WTC11 (cell line): ENCODE measurements around the gene TMED4. TPM values are rescaled to one million over a fixed set of nuclear protein-coding genes. Genes with fewer than 3 reads are reported as not detected.
A peak's percentile ranks its signal among the peaks of the same experiment; 100 is the strongest.
"Not testable (repeated sequence)": the region's sequence is repeated elsewhere in the genome, so short reads cannot be mapped to it uniquely, and the experiment has no call there.

Experiments
- ATAC-seq: fragments of 200-7000 bp; cut with Tn5 transposase; 2 replicates; pipeline ENCODE4 v1.10.0; 2021; ENCODE audit warnings: mild to moderate bottlenecking, moderate library complexity
- CTCF ChIA-PET: fragments of 300-600 bp; sonication (Branson Sonifier 250); formaldehyde crosslinking; loops from one replicate; lab custom pipeline; 2021; ENCODE audit warnings: antibody characterized with exemption; lab: Charles Lee
- POLR2A ChIA-PET: fragments of 350-600 bp; sonication (Branson Sonifier 250); formaldehyde crosslinking; loops from one replicate; lab custom pipeline; 2021; ENCODE audit warnings: antibody characterized with exemption; lab: Charles Lee
- DNase-seq: peaks from one replicate; pipeline ENCODE4 v3.0.0; 2021; ENCODE audit warnings: low spot score
- H3K27ac Mint-ChIP-seq: 2 replicates; pipeline ENCODE4 v1.8.0; 2021; ENCODE audit warnings: mixed read lengths
- H3K27me3 Mint-ChIP-seq: 2 replicates; pipeline ENCODE4 v1.8.0; 2021; ENCODE audit warnings: low read depth, mild to moderate bottlenecking, moderate library complexity, mixed read lengths
- H3K36me3 Mint-ChIP-seq: 2 replicates; pipeline ENCODE4 v1.8.0; 2021; ENCODE audit warnings: mixed read lengths
- H3K4me1 Mint-ChIP-seq: 2 replicates; pipeline ENCODE4 v1.8.0; 2022; ENCODE audit warnings: mixed read lengths
- H3K4me3 Mint-ChIP-seq: 2 replicates; pipeline ENCODE4 v1.8.0; 2021; ENCODE audit warnings: mild to moderate bottlenecking, moderate library complexity, mixed read lengths
- H3K9me3 Mint-ChIP-seq: 2 replicates; pipeline ENCODE4 v1.8.0; 2021; ENCODE audit warnings: mixed read lengths
- E2F5 ChIP-seq: sonication (generic); formaldehyde crosslinking; IDR thresholded peaks from 2 replicates; pipeline ENCODE4 v1.8.1; 2022; ENCODE audit warnings: mild to moderate bottlenecking, moderate library complexity, missing genetic modification reagents
- GRHL2 ChIP-seq: fragments of 250-450 bp; sonication (Bioruptor Pico); IDR thresholded peaks from 2 replicates; pipeline ENCODE4 v1.8.0; 2022; ENCODE audit warnings: mild to moderate bottlenecking, moderate library complexity; ENCODE audit not compliant: insufficient replicate concordance, severe bottlenecking
- IRF2 ChIP-seq: sonication (generic); formaldehyde crosslinking; IDR thresholded peaks from 2 replicates; pipeline ENCODE4 v1.8.0; 2022; ENCODE audit warnings: low read depth, missing genetic modification reagents, borderline replicate concordance
- NFATC4 ChIP-seq: fragments of 250-450 bp; sonication (Bioruptor Pico); IDR thresholded peaks from 2 replicates; pipeline ENCODE4 v1.9.0; 2021; ENCODE audit warnings: mild to moderate bottlenecking
- SP1 ChIP-seq: sonication (generic); formaldehyde crosslinking; conservative IDR thresholded peaks from 2 replicates; pipeline ENCODE4 v1.8.1; 2022; ENCODE audit warnings: missing genetic modification reagents
- STAT6 ChIP-seq: sonication (generic); formaldehyde crosslinking; conservative IDR thresholded peaks from 2 replicates; pipeline ENCODE4 v1.8.1; 2023; ENCODE audit warnings: mild to moderate bottlenecking, low read depth, missing genetic modification reagents, moderate library complexity
- TP53 ChIP-seq: sonication (generic); formaldehyde crosslinking; IDR thresholded peaks from 2 replicates; pipeline ENCODE4 v1.8.1; 2023; ENCODE audit warnings: mild to moderate bottlenecking, missing genetic modification reagents
- ZNF396 ChIP-seq: fragments of 250-450 bp; sonication (Bioruptor Pico); IDR thresholded peaks from 2 replicates; pipeline ENCODE4 v1.8.0; 2021; ENCODE audit warnings: mild to moderate bottlenecking, moderate library complexity, borderline replicate concordance
- ZNF423 ChIP-seq: fragments of 250-450 bp; sonication (Bioruptor Pico); IDR thresholded peaks from 2 replicates; pipeline ENCODE4 v2.1.2; 2022; ENCODE audit warnings: mild to moderate bottlenecking, moderate library complexity
- ZNF532 ChIP-seq: fragments of 250-450 bp; sonication (Bioruptor Pico); IDR thresholded peaks from 2 replicates; pipeline ENCODE4 v1.9.0; 2021; ENCODE audit warnings: mild to moderate bottlenecking, borderline replicate concordance
- ZNF671 ChIP-seq: fragments of 250-450 bp; sonication (Bioruptor Pico); IDR thresholded peaks from 2 replicates; pipeline ENCODE4 v1.8.0; 2021; ENCODE audit warnings: mild to moderate bottlenecking
- total RNA-seq: library from RNA; stranded (reverse); gene quantifications from 3 replicates; pipeline ENCODE4 v1.2.3, GENCODE V29; 2021

The TMED4 gene
- total RNA-seq, 1 experiment from 2014 or later = 58.6 TPM

GRCh38 chr7:44564606-44565005 is 17.4 kb downstream of the TMED4 start:
- POLR2A ChIA-PET = no interaction called here
- Mint-ChIP-seq H3K4me3 (no peak overlapping the region), H3K27ac (no peak overlapping the region), H3K36me3 (peaks cover 43% of the 10 kb centered on the region)
- CTCF ChIA-PET = interaction anchor here (0.8 to 2.8 kb wide), 21 partner anchors 9 to 524 kb away, joined by 3 to 33 read pairs (median 5); partner anchors contain the start of genes DDX56, NACAD, OGDH and TMED4
- TF ChIP-seq GRHL2 (no peak), ZNF423 (CRISPR knock-in tag) (no peak), TP53 (no peak)
- TF ChIP-seq, all 79 proteins: peak for 0
- no peaks in the 10 kb centered on the region for H3K4me1 Mint-ChIP-seq
- ATAC-seq = no peak
- no peaks in the 10 kb centered on the region for H3K27me3 Mint-ChIP-seq
- H3K9me3 Mint-ChIP-seq = no peaks in the 10 kb centered on the region
- no peak for DNase-seq

- Mint-ChIP-seq H3K27ac (no peak overlapping the region), H3K9me3 (no peaks in the 10 kb centered on the region), H3K4me1 (no peaks in the 10 kb centered on the region), H3K36me3 (peaks cover 29% of the 10 kb centered on the region), H3K27me3 (no peaks in the 10 kb centered on the region), H3K4me3 (no peak overlapping the region)
- TF ChIP-seq ZNF532 = 0 out of 2 replicates have a peak, but pooled peaks have one; percentile 24
- no peak for TF ChIP-seq E2F5
- DNase-seq = no peak
- no peak for ATAC-seq
- ChIA-PET POLR2A (no interaction called here), CTCF (no interaction called here)
These were observed 18.8 kb downstream of the TMED4 start for GRCh38 chr7:44563171-44563679.

- CTCF ChIA-PET = interaction anchor here (1.2 kb wide), 1 partner anchor 28 kb away, joined by 4 read pairs; no protein-coding TSS in a partner anchor
- H3K9me3 Mint-ChIP-seq, POLR2A ChIA-PET, H3K27ac Mint-ChIP-seq, H3K4me3 Mint-ChIP-seq, DNase-seq, H3K27me3 Mint-ChIP-seq, H3K4me1 Mint-ChIP-seq, ATAC-seq: not testable (repeated sequence)
- H3K36me3 Mint-ChIP-seq = peaks cover 23% of the 10 kb centered on the region
These were observed 19.4 kb downstream of the TMED4 start for GRCh38 chr7:44562622-44562962.

GRCh38 chr7:44561962-44562621 is 19.9 kb downstream of the TMED4 start:
- no peak overlapping the region for H3K27ac Mint-ChIP-seq
- CTCF ChIA-PET = interaction anchor here (1.2 to 2.1 kb wide), 2 partner anchors 27 to 213 kb away, joined by 4 to 6 read pairs; no protein-coding TSS in a partner anchor
- H3K4me1 Mint-ChIP-seq = no peaks in the 10 kb centered on the region
- TF ChIP-seq STAT6 (CRISPR knock-in tag) = no peak
- TF ChIP-seq SP1 = no peak
- TF ChIP-seq ZNF671 (CRISPR knock-in tag) = 0 out of 2 replicates have a peak, but pooled peaks have one; percentile 24
- no peak for TF ChIP-seq IRF2 (CRISPR knock-in tag)
- TF ChIP-seq ZNF396 (CRISPR knock-in tag) = no peak
- TF ChIP-seq NFATC4 (CRISPR knock-in tag) = 0 out of 2 replicates have a peak, but pooled peaks have one; percentile 48
- TF ChIP-seq, all 79 proteins: peak for 2
- Mint-ChIP-seq H3K4me3 (no peak overlapping the region), H3K27me3 (no peaks in the 10 kb centered on the region), H3K9me3 (no peaks in the 10 kb centered on the region), H3K36me3 (peaks cover 18% of the 10 kb centered on the region)
- POLR2A ChIA-PET = no interaction called here
- no peak for ATAC-seq
- no peak for DNase-seq
